Measurements from ENCODE around the gene SLC26A1.

- no peak for TF ChIP-seq SIN3A (IDR thresholded peaks at IDR 0.05; ENCODE audit: borderline replicate concordance, insufficient read depth, low read length)
- TF ChIP-seq TAF1 (IDR thresholded peaks at IDR 0.05; ENCODE audit: borderline replicate concordance, insufficient read depth, low read length), result no peak
- no peak for TF ChIP-seq POLR2AphosphoS5 (IDR thresholded peaks at IDR 0.05; ENCODE audit: low read depth, low read length)
- TF ChIP-seq, protein P1, sequence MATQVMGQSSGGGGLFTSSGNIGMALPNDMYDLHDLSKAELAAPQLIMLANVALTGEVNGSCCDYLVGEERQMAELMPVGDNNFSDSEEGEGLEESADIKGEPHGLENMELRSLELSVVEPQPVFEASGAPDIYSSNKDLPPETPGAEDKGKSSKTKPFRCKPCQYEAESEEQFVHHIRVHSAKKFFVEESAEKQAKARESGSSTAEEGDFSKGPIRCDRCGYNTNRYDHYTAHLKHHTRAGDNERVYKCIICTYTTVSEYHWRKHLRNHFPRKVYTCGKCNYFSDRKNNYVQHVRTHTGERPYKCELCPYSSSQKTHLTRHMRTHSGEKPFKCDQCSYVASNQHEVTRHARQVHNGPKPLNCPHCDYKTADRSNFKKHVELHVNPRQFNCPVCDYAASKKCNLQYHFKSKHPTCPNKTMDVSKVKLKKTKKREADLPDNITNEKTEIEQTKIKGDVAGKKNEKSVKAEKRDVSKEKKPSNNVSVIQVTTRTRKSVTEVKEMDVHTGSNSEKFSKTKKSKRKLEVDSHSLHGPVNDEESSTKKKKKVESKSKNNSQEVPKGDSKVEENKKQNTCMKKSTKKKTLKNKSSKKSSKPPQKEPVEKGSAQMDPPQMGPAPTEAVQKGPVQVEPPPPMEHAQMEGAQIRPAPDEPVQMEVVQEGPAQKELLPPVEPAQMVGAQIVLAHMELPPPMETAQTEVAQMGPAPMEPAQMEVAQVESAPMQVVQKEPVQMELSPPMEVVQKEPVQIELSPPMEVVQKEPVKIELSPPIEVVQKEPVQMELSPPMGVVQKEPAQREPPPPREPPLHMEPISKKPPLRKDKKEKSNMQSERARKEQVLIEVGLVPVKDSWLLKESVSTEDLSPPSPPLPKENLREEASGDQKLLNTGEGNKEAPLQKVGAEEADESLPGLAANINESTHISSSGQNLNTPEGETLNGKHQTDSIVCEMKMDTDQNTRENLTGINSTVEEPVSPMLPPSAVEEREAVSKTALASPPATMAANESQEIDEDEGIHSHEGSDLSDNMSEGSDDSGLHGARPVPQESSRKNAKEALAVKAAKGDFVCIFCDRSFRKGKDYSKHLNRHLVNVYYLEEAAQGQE (IDR thresholded peaks at IDR 0.05; ENCODE audit: insufficient read depth in 1 of 2, low read depth in 2 of 2, low read length in 2 of 2), result no peak
Observed at GRCh38 chr4:1013225-1014073, 20.2 kb upstream of the SLC26A1 start.

Measured in PFSK-1 (cell line).